Measurements from ENCODE around the gene FBXW4.

FBXW4 gene

GRCh38 chr10:101696632-101697031, 1.7 kb upstream of the FBXW4 start:
- no peak for DNase-seq
- no peaks in the 10 kb centered on the region for H3K36me3 ChIP-seq (replicated peaks)
- in situ Hi-C loops (cut with HindIII; ENCODE audit: low pct_ligation_motif_present, low sequenced_read_pairs) = no loop called here

GRCh38 chr10:101695404-101695890, 477 bp upstream of the FBXW4 start:
- H3K4me3 ChIP-seq (ENCODE audit: low read depth, low read length) = peak overlapping the region; percentile 91
- in situ Hi-C loops (cut with HindIII; ENCODE audit: low pct_ligation_motif_present, low sequenced_read_pairs) = no loop called here
- no peaks in the 10 kb centered on the region for H3K36me3 ChIP-seq (replicated peaks)
- H3K27me3 ChIP-seq (replicated peaks) = no peaks in the 10 kb centered on the region
- no peak for TF ChIP-seq CTCF (IDR thresholded peaks at IDR 0.05; ENCODE audit: low read depth, low read length, missing control alignments)
- H3K27ac ChIP-seq = peak overlapping the region; percentile 79
- DNase-seq = no peak

More at GRCh38 chr10:101696632-101697031, 1.7 kb upstream of the FBXW4 start:
- H3K27ac ChIP-seq = no peak overlapping the region
- H3K4me3 ChIP-seq (ENCODE audit: low read depth, low read length) = no peak overlapping the region
- H3K27me3 ChIP-seq (replicated peaks) = no peaks in the 10 kb centered on the region
- TF ChIP-seq CTCF (IDR thresholded peaks at IDR 0.05; ENCODE audit: low read depth, low read length, missing control alignments) = no peak

- no peak for TF ChIP-seq CTCF (IDR thresholded peaks at IDR 0.05; ENCODE audit: low read depth, low read length, missing control alignments)
- DNase-seq = peak; percentile 40
- Histone ChIP-seq H3K36me3 (replicated peaks) (no peaks in the 10 kb centered on the region), H3K4me3 (ENCODE audit: low read depth, low read length) (peak overlapping the region; percentile 91), H3K27ac (peak overlapping the region; percentile 79), H3K27me3 (replicated peaks) (no peaks in the 10 kb centered on the region)
- in situ Hi-C loops (cut with HindIII; ENCODE audit: low pct_ligation_motif_present, low sequenced_read_pairs) = no loop called here
These were observed 844 bp downstream of the FBXW4 start for GRCh38 chr10:101693978-101694673.

GRCh38 chr10:101693651-101693977, 1.4 kb downstream of the FBXW4 start:
- Histone ChIP-seq H3K27ac (peak overlapping the region; percentile 79), H3K27me3 (replicated peaks) (no peaks in the 10 kb centered on the region), H3K4me3 (ENCODE audit: low read depth, low read length) (peak overlapping the region; percentile 91), H3K36me3 (replicated peaks) (no peaks in the 10 kb centered on the region)
- no peak for TF ChIP-seq CTCF (IDR thresholded peaks at IDR 0.05; ENCODE audit: low read depth, low read length, missing control alignments)
- peak; percentile 43 for DNase-seq
- in situ Hi-C loops (cut with HindIII; ENCODE audit: low pct_ligation_motif_present, low sequenced_read_pairs) = no loop called here

- no peak overlapping the region for H3K27ac ChIP-seq
- no peak for DNase-seq
- TF ChIP-seq CTCF (IDR thresholded peaks at IDR 0.05; ENCODE audit: low read depth, low read length, missing control alignments) = no peak
- H3K27me3 ChIP-seq (replicated peaks) = no peaks in the 10 kb centered on the region
- in situ Hi-C loops (cut with HindIII; ENCODE audit: low pct_ligation_motif_present, low sequenced_read_pairs) = no loop called here
- no peak overlapping the region for H3K4me3 ChIP-seq (ENCODE audit: low read depth, low read length)
- H3K36me3 ChIP-seq (replicated peaks) = no peaks in the 10 kb centered on the region
These were observed 3.9 kb downstream of the FBXW4 start for GRCh38 chr10:101691081-101691480.

GRCh38 chr10:101690461-101690860, 4.5 kb downstream of the FBXW4 start:
- TF ChIP-seq CTCF (IDR thresholded peaks at IDR 0.05; ENCODE audit: low read depth, low read length, missing control alignments) = no peak
- no peak overlapping the region for H3K27ac ChIP-seq
- in situ Hi-C loops (cut with HindIII; ENCODE audit: low pct_ligation_motif_present, low sequenced_read_pairs) = no loop called here

More at GRCh38 chr10:101690461-101690860, 4.5 kb downstream of the FBXW4 start:
- H3K4me3 ChIP-seq (ENCODE audit: low read depth, low read length) = no peak overlapping the region
- no peaks in the 10 kb centered on the region for H3K27me3 ChIP-seq (replicated peaks)
- no peaks in the 10 kb centered on the region for H3K36me3 ChIP-seq (replicated peaks)
- no peak for DNase-seq

All from brain microvascular endothelial cell (primary cell).